Measurements from ENCODE around the gene MAP3K14.
"Not testable (repeated sequence)": the region's sequence is repeated elsewhere in the genome, so short reads cannot be mapped to it uniquely, and the experiment has no call there.

MAP3K14 gene

DNA sequence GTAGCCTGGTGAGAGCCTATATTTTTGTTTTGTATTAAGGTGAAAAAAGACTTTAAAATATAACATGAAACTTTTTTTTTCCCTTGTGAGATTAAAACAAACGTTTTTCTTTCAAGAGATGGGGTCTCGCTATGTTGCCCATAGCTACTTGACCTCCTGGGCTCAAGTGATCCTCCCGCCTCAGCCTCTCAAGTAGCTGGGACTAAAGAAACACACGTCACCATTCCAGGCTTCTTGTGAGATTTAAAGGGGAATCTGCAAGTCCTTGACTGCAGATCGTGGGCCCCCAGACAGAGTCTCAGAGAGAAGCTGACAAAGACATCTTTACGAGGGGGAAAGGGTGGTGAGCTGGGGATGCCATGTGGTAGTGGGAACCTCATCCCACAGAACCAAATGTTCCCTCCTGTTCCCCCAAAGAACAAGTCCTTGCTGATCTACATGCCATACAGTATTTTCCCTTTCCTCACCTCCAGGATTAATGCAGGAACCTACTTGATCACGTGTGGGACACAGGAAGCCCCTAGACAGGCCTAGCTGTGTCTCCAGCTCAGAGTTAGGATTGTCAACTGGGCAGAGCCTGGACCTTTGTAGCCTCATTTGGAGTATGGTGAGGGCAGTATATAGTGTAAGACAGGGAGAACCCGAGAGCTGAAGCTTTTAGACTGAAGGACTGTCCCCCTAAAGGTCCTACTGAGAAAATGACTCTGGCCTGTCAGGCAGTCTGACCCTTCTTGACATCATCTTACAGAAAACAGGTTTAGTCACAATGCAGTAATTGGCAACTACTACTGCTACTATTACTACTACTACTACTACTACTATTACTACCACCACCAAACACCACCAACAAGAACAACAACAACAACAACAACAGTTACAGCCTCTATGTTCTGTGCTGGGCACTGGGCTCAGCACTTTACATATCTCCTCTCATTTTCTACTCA, 4.1 kb downstream of the MAP3K14 start:
- Mint-ChIP-seq H3K27ac (peak overlapping the region; percentile 88), H3K27me3 (no peaks in the 10 kb centered on the region), H3K4me3 (peak overlapping the region; percentile 71), H3K36me3 (peaks cover 13% of the 10 kb centered on the region), H3K4me1 (peaks cover 77% of the 10 kb centered on the region), H3K9me3 (no peaks in the 10 kb centered on the region)

DNA sequence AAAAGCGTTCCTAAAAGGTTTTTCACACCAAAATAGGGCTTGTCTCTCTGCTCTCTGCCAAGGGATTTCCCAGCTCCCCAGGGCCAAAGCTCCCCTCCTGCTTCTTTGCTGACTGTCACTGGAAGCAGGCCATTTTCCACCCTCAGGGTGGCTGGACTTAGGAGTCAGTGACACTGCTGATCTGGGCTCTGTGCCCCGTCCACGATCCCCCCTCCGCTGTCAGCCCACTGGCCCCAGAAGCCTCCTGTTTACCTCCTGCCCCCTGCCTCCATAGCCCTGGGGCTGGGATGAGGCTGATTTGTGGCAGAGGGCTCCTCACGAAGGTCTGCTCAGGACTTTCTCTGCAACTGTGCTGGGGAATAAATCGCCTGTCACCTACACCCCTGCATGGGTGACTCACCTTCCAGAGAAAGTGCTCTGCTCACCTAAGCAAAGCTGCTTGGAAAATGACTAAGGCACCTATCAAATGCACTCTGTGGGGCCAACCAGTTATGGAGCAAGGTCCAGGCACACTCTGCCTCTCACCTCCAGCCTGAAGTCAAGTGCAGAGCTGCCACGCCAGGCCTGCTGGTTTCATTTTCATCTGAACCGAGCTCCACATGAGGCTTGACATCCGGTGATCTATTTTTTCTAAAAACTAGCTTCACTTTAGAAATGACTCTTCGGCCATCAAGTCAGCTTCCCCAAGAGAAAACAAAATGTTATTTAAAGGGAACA, 4.9 kb downstream of the MAP3K14 start:
- Mint-ChIP-seq H3K36me3 (peaks cover 13% of the 10 kb centered on the region), H3K4me1 (peaks cover 77% of the 10 kb centered on the region), H3K27ac (peak overlapping the region; percentile 88), H3K4me3 (peak overlapping the region; percentile 71), H3K9me3 (no peaks in the 10 kb centered on the region), H3K27me3 (no peaks in the 10 kb centered on the region)

DNA sequence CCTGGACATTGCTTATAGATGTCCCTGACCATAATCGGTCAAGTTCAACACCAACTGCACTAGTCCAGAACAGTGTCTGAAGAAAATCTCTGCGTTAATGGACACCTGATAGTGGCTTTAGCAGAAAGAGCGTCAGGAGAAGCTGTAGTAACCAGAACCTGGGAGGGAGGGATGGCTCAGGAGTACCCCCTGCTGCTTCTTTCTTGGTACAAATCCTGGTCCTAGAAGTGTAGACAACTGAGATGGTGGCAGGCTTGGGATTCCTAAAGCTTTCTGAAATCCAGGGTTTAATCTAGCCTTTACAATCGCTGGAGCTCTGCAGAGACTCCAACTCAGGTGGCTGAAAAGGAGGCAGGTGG, 5.4 kb downstream of the MAP3K14 start:
- peaks cover 82% of the 10 kb centered on the region for H3K4me1 Mint-ChIP-seq
- H3K4me3 Mint-ChIP-seq = peak overlapping the region; percentile 71
- no peaks in the 10 kb centered on the region for H3K9me3 Mint-ChIP-seq
- no peaks in the 10 kb centered on the region for H3K27me3 Mint-ChIP-seq
- peaks cover 13% of the 10 kb centered on the region for H3K36me3 Mint-ChIP-seq
- peak overlapping the region; percentile 88 for H3K27ac Mint-ChIP-seq

DNA sequence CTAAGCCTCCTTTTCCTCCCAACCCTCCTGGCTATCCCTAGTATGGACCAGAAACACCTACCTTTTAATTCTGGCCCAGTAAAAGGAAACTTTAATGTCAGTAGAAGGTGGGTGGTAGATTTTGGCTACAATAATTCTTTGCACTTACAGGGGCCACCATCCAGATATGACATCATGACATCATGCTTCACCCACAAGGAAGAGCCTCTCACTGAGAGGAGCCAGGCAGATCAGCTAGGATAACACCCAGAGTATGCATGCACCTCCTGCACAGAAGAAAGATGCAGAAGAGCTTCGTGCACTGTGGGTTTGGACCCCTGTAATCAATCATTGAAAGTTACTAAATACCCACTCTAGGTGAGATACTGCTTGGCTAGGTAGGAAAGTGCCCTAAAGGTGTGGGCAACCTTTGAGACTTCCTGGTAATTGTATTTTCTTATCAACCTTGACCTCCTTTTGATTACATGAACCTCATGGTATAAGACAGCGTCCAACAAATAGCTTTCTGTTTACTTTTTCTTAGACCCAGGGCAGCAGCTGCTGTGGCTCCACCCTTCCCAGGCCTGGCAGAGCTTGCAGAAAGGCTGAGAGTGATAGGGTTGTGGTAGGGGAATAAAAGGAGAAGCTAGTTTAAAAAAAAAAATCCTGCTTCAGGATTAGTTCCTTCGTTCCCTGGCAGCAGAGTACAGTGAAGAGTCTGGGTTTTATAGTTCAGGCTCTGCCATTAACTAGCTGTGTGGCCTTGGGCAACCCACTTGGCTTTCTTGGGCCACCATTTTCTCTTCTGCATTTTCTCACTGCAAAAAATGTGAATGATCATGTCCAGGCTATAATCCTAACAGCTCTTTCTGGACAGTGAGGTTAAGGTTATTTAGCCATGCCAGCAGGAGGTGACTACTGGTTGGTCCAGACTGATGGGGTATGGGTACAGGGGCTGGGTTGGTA, 6.2 kb downstream of the MAP3K14 start:
- no peaks in the 10 kb centered on the region for H3K27me3 Mint-ChIP-seq
- peak overlapping the region; percentile 88 for H3K27ac Mint-ChIP-seq
- H3K36me3 Mint-ChIP-seq = peaks cover 13% of the 10 kb centered on the region
- peaks cover 87% of the 10 kb centered on the region for H3K4me1 Mint-ChIP-seq
- H3K4me3 Mint-ChIP-seq = peak overlapping the region; percentile 71
- H3K9me3 Mint-ChIP-seq = no peaks in the 10 kb centered on the region

DNA sequence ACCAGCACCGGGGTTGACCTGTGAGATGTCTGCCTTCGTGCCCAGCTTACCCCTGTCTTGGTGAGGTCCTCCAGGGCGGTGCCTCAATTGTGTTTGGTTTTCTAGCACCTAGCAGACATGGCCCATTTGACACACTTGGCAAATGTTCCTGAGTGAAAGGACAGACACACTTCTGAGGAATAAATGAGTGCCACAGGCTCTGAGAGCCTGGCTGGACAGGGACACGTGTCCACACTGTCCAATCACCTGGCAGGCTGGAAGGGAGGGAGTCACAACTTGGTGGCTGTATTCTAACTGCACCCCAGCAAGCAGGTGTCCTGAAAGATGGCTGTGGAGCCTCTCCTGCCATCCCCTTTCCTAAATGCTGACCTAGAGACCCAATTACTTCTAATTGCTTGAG, 7.4 kb downstream of the MAP3K14 start:
- no peaks in the 10 kb centered on the region for H3K27me3 Mint-ChIP-seq
- H3K36me3 Mint-ChIP-seq = peaks cover 9% of the 10 kb centered on the region
- H3K4me1 Mint-ChIP-seq = peaks cover 86% of the 10 kb centered on the region
- H3K4me3 Mint-ChIP-seq = peak overlapping the region; percentile 36
- H3K9me3 Mint-ChIP-seq = no peaks in the 10 kb centered on the region
- peak overlapping the region; percentile 90 for H3K27ac Mint-ChIP-seq

DNA sequence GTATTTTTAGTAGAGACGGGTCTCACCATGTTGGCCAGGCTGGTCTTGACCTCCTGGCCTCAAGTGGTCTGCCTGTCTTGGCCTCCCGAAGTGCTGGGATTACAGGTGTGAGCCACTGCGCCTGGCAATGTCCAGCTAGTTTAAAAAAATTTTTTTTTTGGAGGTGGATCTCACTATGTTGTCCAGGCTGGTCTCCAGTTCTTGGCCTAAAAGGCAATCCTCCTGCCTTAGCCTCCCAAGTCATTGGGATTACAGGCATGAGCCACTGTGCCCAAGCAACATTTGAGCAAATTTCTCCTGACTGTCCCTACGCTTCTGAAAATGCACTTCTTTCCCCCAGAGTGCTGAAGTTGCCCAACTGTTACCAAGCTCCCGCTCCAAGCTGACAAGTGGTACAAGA, 8.0 kb downstream of the MAP3K14 start:
- Mint-ChIP-seq H3K4me3 (peak overlapping the region; percentile 36), H3K4me1 (peaks cover 84% of the 10 kb centered on the region), H3K36me3 (peaks cover 9% of the 10 kb centered on the region), H3K27me3 (no peaks in the 10 kb centered on the region), H3K27ac (peak overlapping the region; percentile 90), H3K9me3 (no peaks in the 10 kb centered on the region)

DNA sequence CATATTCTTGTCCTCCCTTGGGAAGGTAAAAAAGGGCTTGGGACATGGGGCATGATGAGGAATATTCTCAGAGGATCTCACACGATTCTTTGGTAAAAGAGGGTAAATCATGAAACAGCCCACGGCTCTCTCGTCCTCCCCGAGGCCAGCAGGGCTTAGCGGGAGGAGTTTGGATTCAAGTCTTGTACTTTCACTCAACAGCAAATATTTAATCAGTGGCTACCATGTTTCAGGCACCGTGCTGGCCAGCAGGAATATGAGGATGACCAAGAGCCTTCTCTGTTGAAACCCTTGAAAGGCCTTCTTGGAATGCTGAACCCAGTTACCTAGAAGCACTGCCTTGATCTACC, 8.8 kb downstream of the MAP3K14 start:
- Mint-ChIP-seq H3K27me3 (no peaks in the 10 kb centered on the region), H3K4me1 (peaks cover 81% of the 10 kb centered on the region), H3K9me3 (no peaks in the 10 kb centered on the region), H3K4me3 (peak overlapping the region; percentile 63), H3K36me3 (peaks cover 9% of the 10 kb centered on the region), H3K27ac (peak overlapping the region; percentile 92)

DNA sequence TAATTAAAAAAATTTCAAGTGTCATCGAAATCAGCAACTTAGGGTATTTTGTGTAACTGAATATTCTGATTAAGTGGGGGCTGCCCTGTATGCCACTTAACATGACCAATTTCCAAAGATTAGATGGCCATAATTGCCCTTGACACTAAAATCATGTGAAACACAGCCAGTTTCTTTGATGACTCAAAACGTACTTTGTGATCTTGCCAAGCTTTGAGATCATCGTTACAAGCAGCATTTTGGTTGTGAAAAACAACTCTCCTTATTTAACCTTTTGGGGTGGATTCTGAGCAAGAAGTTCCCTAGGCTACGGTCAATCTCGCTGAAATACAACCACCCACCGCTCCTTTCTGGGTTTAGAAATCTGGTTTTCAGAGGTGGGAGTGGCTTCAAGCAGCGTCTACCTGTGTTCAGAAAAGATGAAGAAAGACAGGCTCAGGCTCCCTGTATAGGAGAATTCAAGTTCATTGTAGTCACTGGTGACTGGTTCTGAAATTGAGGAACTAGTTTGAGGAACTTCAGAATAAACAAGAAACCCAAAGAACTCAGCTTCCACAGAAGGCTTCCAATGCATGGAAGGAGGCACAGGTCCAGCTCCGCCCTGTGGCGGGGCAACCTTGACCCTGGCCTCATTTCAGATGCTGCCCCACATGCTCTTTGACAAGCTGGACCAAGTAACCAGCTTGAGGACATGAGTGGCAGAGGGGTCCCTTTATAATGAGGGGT, 9.4 kb downstream of the MAP3K14 start:
- no peaks in the 10 kb centered on the region for H3K9me3 Mint-ChIP-seq
- H3K27me3 Mint-ChIP-seq = no peaks in the 10 kb centered on the region
- peaks cover 11% of the 10 kb centered on the region for H3K36me3 Mint-ChIP-seq
- H3K4me3 Mint-ChIP-seq = peak overlapping the region; percentile 63
- H3K27ac Mint-ChIP-seq = peak overlapping the region; percentile 92
- peaks cover 81% of the 10 kb centered on the region for H3K4me1 Mint-ChIP-seq

DNA sequence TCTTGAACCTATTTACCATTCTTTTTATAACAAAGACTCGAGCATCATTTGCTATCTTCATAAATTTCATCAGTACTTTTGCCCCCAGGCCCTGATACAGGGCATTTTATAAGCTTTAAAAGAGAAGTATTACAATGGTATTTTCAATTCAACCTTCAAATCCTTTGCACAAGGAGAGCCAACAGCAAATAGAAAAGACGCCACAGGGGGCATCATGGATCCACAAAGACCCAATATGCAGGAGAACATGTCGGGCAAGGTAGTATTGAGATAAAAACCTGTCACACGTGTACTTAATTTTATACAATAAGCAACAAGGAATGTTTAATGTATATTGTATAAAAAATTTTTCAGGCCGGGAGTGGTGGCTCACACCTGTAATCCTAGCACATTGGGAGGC, 10.2 kb downstream of the MAP3K14 start:
- H3K4me1 Mint-ChIP-seq = peaks cover 77% of the 10 kb centered on the region
- peak overlapping the region; percentile 19 for H3K4me3 Mint-ChIP-seq
- H3K36me3 Mint-ChIP-seq = peaks cover 9% of the 10 kb centered on the region
- H3K27ac Mint-ChIP-seq = peak overlapping the region; percentile 23
- H3K9me3 Mint-ChIP-seq = no peaks in the 10 kb centered on the region
- no peaks in the 10 kb centered on the region for H3K27me3 Mint-ChIP-seq

DNA sequence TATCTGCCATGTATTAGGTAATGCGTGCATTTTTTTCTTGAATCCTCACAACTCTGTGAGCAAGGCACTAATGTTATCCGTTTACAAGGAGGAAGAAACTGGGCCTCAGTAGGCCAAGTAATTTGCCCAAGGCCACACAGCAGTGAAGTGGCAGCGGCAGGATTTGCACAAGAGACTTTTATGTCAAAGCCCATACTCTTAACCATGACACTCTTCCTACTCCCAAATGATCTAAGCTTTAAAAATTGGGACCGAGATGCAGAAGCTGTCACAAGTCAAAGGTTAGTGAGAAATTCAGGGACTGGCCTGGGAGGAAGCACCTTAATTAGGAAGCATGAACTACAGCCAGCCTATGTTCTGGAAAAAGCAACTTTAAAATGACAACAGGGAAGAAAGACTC, 10.7 kb downstream of the MAP3K14 start:
- Mint-ChIP-seq H3K27ac (peak overlapping the region; percentile 46), H3K36me3 (peaks cover 9% of the 10 kb centered on the region), H3K9me3 (no peaks in the 10 kb centered on the region), H3K4me3 (no peak overlapping the region), H3K4me1 (peaks cover 77% of the 10 kb centered on the region), H3K27me3 (no peaks in the 10 kb centered on the region)

DNA sequence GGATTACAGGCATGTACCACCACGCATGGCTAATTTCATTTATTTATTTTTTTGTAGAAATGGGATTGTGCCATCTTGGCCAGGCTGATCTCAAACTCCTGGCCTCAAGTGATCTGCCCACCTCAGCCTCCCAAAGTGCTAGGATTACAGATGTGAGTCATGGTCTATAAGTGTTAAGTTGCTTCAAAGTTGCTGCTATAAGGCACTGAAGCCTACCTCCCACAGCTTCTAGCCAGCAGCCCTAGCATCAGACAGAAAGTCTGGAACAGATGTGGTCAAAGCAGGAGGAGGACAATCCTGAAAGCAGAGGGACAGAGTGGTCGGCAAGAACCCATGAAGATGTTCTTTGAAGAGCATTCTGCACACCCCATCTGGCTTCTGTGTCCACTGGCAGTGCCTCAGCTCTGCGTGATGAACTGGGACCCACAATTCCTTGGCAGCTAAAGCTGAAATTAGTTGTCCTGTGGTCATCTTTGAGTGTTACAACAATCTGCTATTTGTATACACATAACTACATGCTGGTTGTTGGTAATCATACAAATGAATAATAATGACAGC, 11.2 kb downstream of the MAP3K14 start:
- Mint-ChIP-seq H3K27ac (peak overlapping the region; percentile 90), H3K27me3 (no peaks in the 10 kb centered on the region), H3K9me3 (no peaks in the 10 kb centered on the region), H3K4me1 (peaks cover 76% of the 10 kb centered on the region), H3K36me3 (peaks cover 8% of the 10 kb centered on the region), H3K4me3 (peak overlapping the region; percentile 11)

DNA sequence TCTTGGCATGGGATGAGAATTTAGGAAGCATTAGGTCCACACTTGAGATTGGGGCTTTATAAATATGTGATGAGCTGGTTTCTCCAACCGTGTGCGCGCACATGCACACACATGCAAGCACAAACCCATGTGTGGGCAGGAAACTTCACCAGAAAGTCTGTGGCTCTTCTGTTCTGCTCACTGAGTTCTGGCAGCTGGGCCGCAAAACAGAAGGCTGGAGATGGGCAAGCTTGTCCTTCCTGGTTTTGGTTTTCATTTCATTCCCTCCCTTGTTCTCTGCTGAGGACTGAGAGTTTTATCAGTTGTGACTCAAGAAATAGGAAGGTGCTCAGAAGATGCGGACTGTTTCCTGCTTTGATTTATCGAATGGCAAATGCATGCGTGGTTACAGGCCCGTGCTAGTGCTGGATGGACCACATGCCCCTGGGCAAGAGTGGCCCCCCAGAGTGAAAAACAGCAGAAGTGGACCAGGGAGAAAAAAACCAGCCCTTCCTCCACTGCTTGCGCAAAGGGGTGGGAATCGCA, 14.1 kb downstream of the MAP3K14 start:
- Mint-ChIP-seq H3K36me3 (peaks cover 3% of the 10 kb centered on the region), H3K9me3 (no peaks in the 10 kb centered on the region), H3K27me3 (no peaks in the 10 kb centered on the region), H3K4me1 (peaks cover 81% of the 10 kb centered on the region), H3K4me3 (peak overlapping the region; percentile 65), H3K27ac (peak overlapping the region; percentile 92)

DNA sequence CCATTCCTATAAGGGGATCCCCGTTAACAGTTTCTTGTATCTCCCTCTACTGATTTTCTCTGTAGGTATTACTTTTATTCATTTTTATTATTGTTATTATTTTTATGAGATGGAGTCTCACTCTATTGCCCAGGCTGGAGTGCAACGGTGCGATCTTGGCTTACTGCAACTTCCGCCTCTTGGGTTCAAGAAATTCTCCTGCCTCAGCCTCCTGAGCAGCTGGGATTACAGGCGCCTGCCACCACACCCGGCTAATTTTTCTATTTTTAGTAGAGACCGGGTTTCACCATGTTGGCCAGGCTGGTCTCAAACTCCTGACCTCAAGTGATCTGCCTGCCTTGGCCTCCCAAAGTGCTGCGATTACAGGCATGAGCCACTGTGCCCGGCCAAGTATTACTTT, 14.6 kb downstream of the MAP3K14 start:
- not testable (repeated sequence) for H3K27me3 Mint-ChIP-seq, H3K36me3 Mint-ChIP-seq, H3K4me3 Mint-ChIP-seq, H3K9me3 Mint-ChIP-seq, H3K27ac Mint-ChIP-seq
- peaks cover 80% of the 10 kb centered on the region for H3K4me1 Mint-ChIP-seq

DNA sequence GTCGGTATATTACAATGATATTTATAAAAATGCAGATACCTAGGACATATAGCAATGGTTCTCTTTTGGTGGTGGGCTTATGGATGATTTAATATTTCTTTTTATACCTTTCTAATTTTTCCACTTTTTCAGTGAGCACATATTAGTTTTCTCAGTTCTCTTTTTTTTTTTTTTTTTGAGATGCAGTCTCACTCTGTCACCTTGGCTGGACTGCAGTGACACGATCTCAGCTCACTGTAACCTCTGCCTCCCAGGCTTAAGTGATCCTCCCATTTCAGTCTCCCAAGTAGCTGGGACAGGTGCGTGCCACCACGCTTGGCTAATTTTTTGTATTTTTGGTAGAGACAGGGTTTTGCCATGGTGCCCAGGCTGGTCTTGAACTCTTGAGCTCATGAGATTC, 15.1 kb downstream of the MAP3K14 start:
- Mint-ChIP-seq H3K36me3 (peaks cover 3% of the 10 kb centered on the region), H3K4me3 (no peak overlapping the region), H3K4me1 (peaks cover 83% of the 10 kb centered on the region), H3K27ac (no peak overlapping the region), H3K27me3 (no peaks in the 10 kb centered on the region), H3K9me3 (no peaks in the 10 kb centered on the region)
